PC-9 (cell line): ENCODE measurements around the gene KCNJ5.

Source experiments
- EZH2 ChIP-seq: fragments of 200-600 bp; sonication (generic); IDR thresholded peaks from 2 replicates; pipeline ENCODE4 v1.8.0; 2017; ENCODE audit warnings: antibody characterized with exemption, low read depth
- TF ChIP-seq, protein P1 (sequence below): fragments of 200-600 bp; sonication (generic); conservative IDR thresholded peaks from 2 replicates; pipeline ENCODE4 v1.6.1; 2017; ENCODE audit warnings: mixed run types, antibody characterized with exemption, mild to moderate bottlenecking, moderate library complexity

- TF ChIP-seq, protein P1, sequence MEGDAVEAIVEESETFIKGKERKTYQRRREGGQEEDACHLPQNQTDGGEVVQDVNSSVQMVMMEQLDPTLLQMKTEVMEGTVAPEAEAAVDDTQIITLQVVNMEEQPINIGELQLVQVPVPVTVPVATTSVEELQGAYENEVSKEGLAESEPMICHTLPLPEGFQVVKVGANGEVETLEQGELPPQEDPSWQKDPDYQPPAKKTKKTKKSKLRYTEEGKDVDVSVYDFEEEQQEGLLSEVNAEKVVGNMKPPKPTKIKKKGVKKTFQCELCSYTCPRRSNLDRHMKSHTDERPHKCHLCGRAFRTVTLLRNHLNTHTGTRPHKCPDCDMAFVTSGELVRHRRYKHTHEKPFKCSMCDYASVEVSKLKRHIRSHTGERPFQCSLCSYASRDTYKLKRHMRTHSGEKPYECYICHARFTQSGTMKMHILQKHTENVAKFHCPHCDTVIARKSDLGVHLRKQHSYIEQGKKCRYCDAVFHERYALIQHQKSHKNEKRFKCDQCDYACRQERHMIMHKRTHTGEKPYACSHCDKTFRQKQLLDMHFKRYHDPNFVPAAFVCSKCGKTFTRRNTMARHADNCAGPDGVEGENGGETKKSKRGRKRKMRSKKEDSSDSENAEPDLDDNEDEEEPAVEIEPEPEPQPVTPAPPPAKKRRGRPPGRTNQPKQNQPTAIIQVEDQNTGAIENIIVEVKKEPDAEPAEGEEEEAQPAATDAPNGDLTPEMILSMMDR: no peak
- no peak for TF ChIP-seq EZH2
These were observed 74.3 kb downstream of the KCNJ5 start for GRCh38 chr11:128965485-128965884.
